K562 (cell line): Measurements from ENCODE around the gene AGAP1. TPM values are rescaled to one million over a fixed set of nuclear protein-coding genes. Genes with fewer than 3 reads are reported as not detected.

ENCODE experiments used
- ATAC-seq: fragments of 200-7000 bp; cut with Tn5 transposase; 3 replicates; pipeline ENCODE4 v1.9.1; 2020; ENCODE audit warnings: moderate library complexity
- BruUV-seq: library from RNA; stranded (reverse); fragments of 400-500 nt; replicated peaks from 2 replicates; lab custom pipeline; 2021; lab: Mats Ljungman, UMichigan
- CTCF ChIA-PET: fragments of 300-600 bp; formaldehyde crosslinking; extraction: SDS; loops from one replicate; lab custom pipeline; 2021; ENCODE audit warnings: low intra/inter-chr PET ratio; lab: Yijun Ruan, JAX
- POLR2A ChIA-PET: fragments of 300-600, 350-650 bp; sonication (Branson Sonifier 250); formaldehyde crosslinking; extraction: SDS; loops from one replicate; lab custom pipeline; 2021; ENCODE audit warnings: antibody characterized with exemption, inconsistent platforms; lab: Yijun Ruan, JAX
- DNase-seq, 4 experiments: peaks; one replicate each; pipeline versions ENCODE4 v3.0.0 to v3.0.0-alpha.2; 2011 to 2018; ENCODE audit warnings: low spot score in 3 of 4, mixed read lengths in 3 of 4; ENCODE audit errors: extremely low read depth in 1 of 4
- FAIRE-seq: peaks from 2 replicates; lab custom pipeline; 2011; peaks lifted over from hg19 to GRCh38; lab: Jason Lieb, UNC
- H2AFZ ChIP-seq: 2 replicates; pipeline ENCODE4 v1.6.0; 2011; ENCODE audit warnings: low read depth, low read length, control low read depth, inconsistent platforms
- H3K27ac ChIP-seq: fragments of 200-600 bp; 3 replicates; pipeline ENCODE4 v1.8.0; 2011; ENCODE audit warnings: low read depth, mild to moderate bottlenecking, control low read depth, inconsistent platforms, low read length, moderate library complexity, mixed read lengths; ENCODE audit errors: extremely low read depth
- H3K27me3 ChIP-seq, 2 experiments: fragments of 300-600 bp in 1 of 2; 2 replicates in 1 of 2; 3 replicates in 1 of 2; pipeline versions ENCODE4 v1.6.0 to v1.8.0; 2011; ENCODE audit warnings: inconsistent platforms in 2 of 2, low read length in 2 of 2, mild to moderate bottlenecking in 1 of 2, mixed read lengths in 1 of 2, moderate library complexity in 1 of 2; ENCODE audit not compliant: control insufficient read depth in 2 of 2, insufficient read depth in 2 of 2
- H3K36me3 ChIP-seq: fragments of 300-600 bp; 3 replicates; pipeline ENCODE4 v1.8.0; 2011; ENCODE audit warnings: mild to moderate bottlenecking, low read length, inconsistent platforms; ENCODE audit not compliant: control insufficient read depth, insufficient read depth
- H3K4me1 ChIP-seq, 2 experiments: fragments of 200-600 bp in 1 of 2; replicated peaks in 1 of 2; 2 replicates in 1 of 2; 3 replicates in 1 of 2; pipeline versions ENCODE4 v1.5.1 to v1.8.0; 2011; ENCODE audit warnings: inconsistent platforms in 2 of 2, low read length in 2 of 2, mild to moderate bottlenecking in 1 of 2, mixed read lengths in 1 of 2, moderate library complexity in 1 of 2; ENCODE audit not compliant: control insufficient read depth in 2 of 2, insufficient read depth in 2 of 2
- H3K4me2 ChIP-seq: 2 replicates; pipeline ENCODE4 v1.6.1; 2011; ENCODE audit warnings: low read length, control low read depth, inconsistent platforms, mixed read lengths; ENCODE audit not compliant: insufficient read depth
- H3K4me3 ChIP-seq: fragments of 200-600 bp; sonication (generic), shearing (Covaris generic); 2 replicates; pipeline ENCODE4 v1.5.1; 2016; ENCODE audit warnings: control low read depth, inconsistent platforms
- H3K79me2 ChIP-seq: fragments of 200-600 bp; 3 replicates; pipeline ENCODE4 v1.8.0; 2011; ENCODE audit warnings: low read length, inconsistent platforms; ENCODE audit not compliant: control insufficient read depth, insufficient read depth
- H3K9ac ChIP-seq, 2 experiments: 2 replicates each; pipeline versions ENCODE4 v1.6.0 to v1.6.1; 2011; ENCODE audit warnings: low read depth in 2 of 2, low read length in 2 of 2, control low read depth in 1 of 2, inconsistent platforms in 1 of 2, mild to moderate bottlenecking in 1 of 2, mixed read lengths in 1 of 2; ENCODE audit not compliant: insufficient read depth in 1 of 2
- H3K9me1 ChIP-seq: one replicate; pipeline ENCODE4 v1.6.0; 2011; ENCODE audit warnings: inconsistent platforms, mild to moderate bottlenecking, low read length, moderate library complexity; ENCODE audit not compliant: control insufficient read depth, insufficient read depth
- H3K9me3 ChIP-seq: replicated peaks from 2 replicates; pipeline ENCODE4 v1.5.1; 2011; ENCODE audit warnings: low read depth, low read length, inconsistent platforms; ENCODE audit not compliant: control insufficient read depth, insufficient read depth
- H4K20me1 ChIP-seq: replicated peaks from 2 replicates; pipeline ENCODE4 v1.6.1; 2011; ENCODE audit warnings: low read length, inconsistent platforms, mixed read lengths; ENCODE audit not compliant: control insufficient read depth, insufficient read depth
- CBFA2T3 ChIP-seq: fragments of 450-650 bp; IDR thresholded peaks from 2 replicates; pipeline ENCODE4 v1.6.1; 2017
- E2F6 ChIP-seq, 2 experiments: IDR thresholded peaks; 2 replicates each; pipeline ENCODE4 v1.6.1; 2011; ENCODE audit warnings: borderline replicate concordance in 1 of 2, control low read depth in 1 of 2, low read depth in 1 of 2, low read length in 1 of 2, mild to moderate bottlenecking in 1 of 2, mixed read lengths in 1 of 2, moderate library complexity in 1 of 2; ENCODE audit not compliant: insufficient read depth in 1 of 2, insufficient read length in 1 of 2, poor library complexity in 1 of 2, severe bottlenecking in 1 of 2; ENCODE audit errors: extremely low read depth in 1 of 2
- EP400 ChIP-seq: fragments of 450-650 bp; IDR thresholded peaks from 2 replicates; pipeline ENCODE4 v1.6.1; 2017; ENCODE audit warnings: antibody characterized with exemption, mild to moderate bottlenecking, moderate library complexity
- HMBOX1 ChIP-seq: sonication (generic); IDR thresholded peaks from 2 replicates; pipeline ENCODE4 v1.6.1; 2016
- KDM5B ChIP-seq: fragments of 200-600 bp; sonication (generic); IDR thresholded peaks from 2 replicates; pipeline ENCODE4 v1.6.1; 2012; ENCODE audit warnings: low read depth, mild to moderate bottlenecking, moderate library complexity, low read length, control low read depth, inconsistent platforms; ENCODE audit not compliant: insufficient replicate concordance
- KLF16 ChIP-seq: IDR thresholded peaks from 2 replicates; pipeline ENCODE4 v1.6.1; 2016; ENCODE audit warnings: antibody characterized with exemption
- MTF1 ChIP-seq: fragments of 250-450 bp; sonication (Bioruptor Pico); IDR thresholded peaks from 2 replicates; pipeline ENCODE4 v1.9.0; 2021; ENCODE audit warnings: moderate library complexity, mild to moderate bottlenecking, inconsistent platforms, borderline replicate concordance
- OTX1 ChIP-seq: fragments of 450-650 bp; formaldehyde crosslinking; IDR thresholded peaks from 2 replicates; pipeline ENCODE4 v1.4.0; 2022; ENCODE audit warnings: mild to moderate bottlenecking
- PKNOX1 ChIP-seq: fragments of 450-650 bp; IDR thresholded peaks from 2 replicates; pipeline ENCODE4 v1.6.1; 2016
- RHOXF2B ChIP-seq: fragments of 250-450 bp; sonication (Bioruptor Pico); conservative IDR thresholded peaks from 2 replicates; pipeline ENCODE4 v1.5.1; 2021
- SIN3A ChIP-seq, 2 experiments: fragments of 150-350 bp in 1 of 2; IDR thresholded peaks; 2 replicates each; pipeline ENCODE4 v1.6.1; 2011 to 2016; ENCODE audit warnings: borderline replicate concordance in 2 of 2, low read depth in 2 of 2, low read length in 2 of 2, mild to moderate bottlenecking in 2 of 2, moderate library complexity in 2 of 2; ENCODE audit not compliant: control insufficient read depth in 1 of 2
- SMAD4 ChIP-seq: fragments of 250-450 bp; sonication (Bioruptor Pico); conservative IDR thresholded peaks from 2 replicates; pipeline ENCODE4 v1.8.0; 2021; ENCODE audit warnings: inconsistent platforms, mild to moderate bottlenecking, moderate library complexity
- SP1 ChIP-seq: sonication (generic); formaldehyde crosslinking; IDR thresholded peaks from 2 replicates; pipeline ENCODE4 v1.8.1; 2022; ENCODE audit warnings: mild to moderate bottlenecking, missing genetic modification reagents
- SREBF1 ChIP-seq: fragments of 150-350 bp; IDR thresholded peaks from 2 replicates; pipeline ENCODE4 v1.6.1; 2014; ENCODE audit warnings: antibody characterized with exemption, low read depth, low read length, borderline replicate concordance
- SRSF9 ChIP-seq: fragments of 200-400 bp; formaldehyde crosslinking; IDR thresholded peaks from 2 replicates; pipeline ENCODE4 v1.6.1; 2017; ENCODE audit warnings: low read depth, low read length, borderline replicate concordance
- TCF3 ChIP-seq: sonication (generic); formaldehyde crosslinking; IDR thresholded peaks from 2 replicates; pipeline ENCODE4 v1.4.0; 2020; ENCODE audit warnings: mild to moderate bottlenecking, missing genetic modification reagents
- ZNF778 ChIP-seq: fragments of 450-650 bp; formaldehyde crosslinking; IDR thresholded peaks from 2 replicates; pipeline ENCODE4 v1.4.0; 2020; ENCODE audit warnings: mild to moderate bottlenecking, moderate library complexity
- WGBS: fragments of 100-300 bp; shearing (Covaris generic); methylation state at CpG from one replicate; pipeline ENCODE4 v1.1.6; 2016; ENCODE audit warnings: low coverage, mixed read lengths; ENCODE audit not compliant: insufficient coverage; ENCODE audit errors: missing lambda C conversion rate; 5-methylcytosine and 5-hydroxymethylcytosine counted together
- in situ Hi-C: fragments of 300-500 bp; cut with MboI; formaldehyde crosslinking; loops from 4 replicates; pipeline ENCODE4 v1.15.0; 2018; ENCODE audit warnings: inconsistent platforms, mixed read lengths
- intact Hi-C: fragments of 100-400 bp; cut with micrococcal nuclease; formaldehyde crosslinking; loops from 2 replicates; pipeline ENCODE4 v1.14.2; 2022
- polyA plus RNA-seq, 8 experiments: library from polyadenylated mRNA; depleted of rRNA in 4 of 8; stranded (reverse) in 5 of 8; unstranded in 3 of 8; fragments of >200 nt; fragmentation: Nextera tagmentation in 2 of 8; fragmentation: Illumina TruSeq in 1 of 8; extraction: Ambion mirVana in 2 of 8; extraction: Trizol in 1 of 8; gene quantifications; 2 replicates each; pipeline versions ENCODE4 v1.2.1 to v1.2.3, GENCODE V29; 2011 to 2014; ENCODE audit warnings: inconsistent platforms in 1 of 8, missing spikeins in 1 of 8
- total RNA-seq, 7 experiments: library from RNA; depleted of rRNA in 6 of 7; stranded (reverse); fragments of >200 nt in 6 of 7; fragmentation: Illumina TruSeq in 2 of 7; extraction: Trizol in 2 of 7; gene quantifications; 2 replicates each; pipeline versions ENCODE4 v1.2.1 to v1.2.3, GENCODE V29; 2011 to 2021; ENCODE audit warnings: low replicate concordance in 1 of 7

AGAP1 gene
- total and polyA plus RNA-seq, 9 of the 15 experiments (the other 6 are each of a cell fraction or from before 2014, with no cell fraction given): 1.3 to 24.0 (median 10.6) TPM

- WGBS: 70% methylated on average over 12 of the region's 12 CpGs
- no peak overlapping the region for H3K27ac ChIP-seq
- FAIRE-seq: no peak
- no peak overlapping the region for H3K9ac ChIP-seq
- in situ Hi-C loops: no loop called here
- H3K36me3 ChIP-seq: no peaks in the 10 kb centered on the region
- peaks cover 32% of the 10 kb centered on the region; the same call in 2 of the 3 replicates for H3K79me2 ChIP-seq
- ChIA-PET POLR2A (no interaction called here), CTCF (no interaction called here)
- peaks cover 54% of the 10 kb centered on the region for H4K20me1 ChIP-seq
- ATAC-seq: peak; percentile 32; the same call in 1 of the 3 replicates
- no peaks in the 10 kb centered on the region for H3K27me3 ChIP-seq
- BruUV-seq: no TSS peak
- H3K4me3 ChIP-seq: no peak overlapping the region
- H3K4me2 ChIP-seq: no peak overlapping the region
- H3K4me1 ChIP-seq: peaks cover 7 to 10% of the 10 kb centered on the region in 2 experiments; a peak in 4 of 5 replicates
- H3K9me3 ChIP-seq: no peaks in the 10 kb centered on the region
- intact Hi-C loops: no loop called here
- H2AFZ ChIP-seq: no peak overlapping the region
- no peak for DNase-seq
- H3K9me1 ChIP-seq: no peaks in the 10 kb centered on the region
- TF ChIP-seq SRSF9 (no peak), OTX1 (CRISPR knock-in tag) (no peak), CBFA2T3 (0 out of 2 replicates have a peak, but pooled peaks have one; percentile 13), PKNOX1 (peak; percentile 47), TCF3 (CRISPR knock-in tag) (peak; percentile 59), KLF16 (no peak), SP1 (CRISPR knock-in tag) (no peak), EP400 (no peak), HMBOX1 (no peak), SIN3A (IDR thresholded peaks at IDR 0.05; ENCODE audit: borderline replicate concordance in 2 of 2, control insufficient read depth in 1 of 2, low read depth in 2 of 2, low read length in 2 of 2) (no peak), SMAD4 (no peak), RHOXF2B (CRISPR knock-in tag) (no peak), SREBF1 (no peak), MTF1 (no peak), ZNF778 (CRISPR knock-in tag) (no peak), E2F6 (IDR thresholded peaks at IDR 0.05; ENCODE audit: borderline replicate concordance in 1 of 2, extremely low read depth in 1 of 2, insufficient read depth in 1 of 2, insufficient read length in 1 of 2, low read depth in 1 of 2, low read length in 1 of 2, poor library complexity in 1 of 2, severe bottlenecking in 1 of 2) (no peak), KDM5B (no peak)
Measured at GRCh38 chr2:235634435-235635158, 140.8 kb downstream of the AGAP1 start.
